Fibroblast of lung (primary cell): ENCODE results near the gene UBA1.

Source experiments
- EZH2 ChIP-seq: IDR thresholded peaks from 2 replicates; pipeline ENCODE4 v1.5.1; 2012; ENCODE audit warnings: low read length, control low read depth, mild to moderate bottlenecking; ENCODE audit errors: missing control alignments
- TF ChIP-seq, protein P1 (sequence below), 2 donors: IDR thresholded peaks in 1 of 2; conservative IDR thresholded peaks in 1 of 2; 1 replicate in 1 of 2; 2 replicates in 1 of 2; pipeline ENCODE4 v1.5.1; 2011 to 2012; ENCODE audit warnings: low read length in 2 of 2, control low read depth in 1 of 2, inconsistent platforms in 1 of 2, low read depth in 1 of 2, mild to moderate bottlenecking in 1 of 2

DNA sequence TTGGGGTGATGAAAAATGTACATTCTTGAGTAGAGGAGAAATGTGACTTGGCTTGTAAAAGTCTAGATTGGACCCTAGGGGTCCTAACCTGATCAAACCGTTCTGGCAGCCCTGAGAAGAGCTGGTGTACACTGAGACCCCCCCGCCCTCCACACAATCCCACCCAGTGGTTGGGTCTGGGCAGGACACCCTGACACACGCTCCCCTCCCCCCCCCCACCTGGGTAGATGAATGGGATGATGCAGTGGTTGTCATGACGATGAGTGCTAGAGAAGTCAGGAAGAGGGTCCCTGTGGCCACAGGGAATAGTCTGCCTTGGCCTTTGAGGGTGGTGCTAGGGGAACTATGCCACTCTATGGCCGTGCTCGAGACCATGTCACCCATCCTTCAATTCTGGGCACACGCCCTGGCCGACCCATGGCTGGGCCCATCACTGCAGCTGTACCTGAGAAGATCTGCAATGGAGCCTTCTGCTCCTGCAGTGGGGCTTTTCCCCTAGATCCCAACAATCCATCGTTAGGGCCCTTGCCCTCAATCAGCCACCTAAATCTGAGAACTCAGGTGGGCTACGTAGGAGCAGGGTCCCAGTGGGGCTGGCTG, 29.2 kb downstream of the UBA1 start:
- TF ChIP-seq EZH2: no peak
- TF ChIP-seq, protein P1, sequence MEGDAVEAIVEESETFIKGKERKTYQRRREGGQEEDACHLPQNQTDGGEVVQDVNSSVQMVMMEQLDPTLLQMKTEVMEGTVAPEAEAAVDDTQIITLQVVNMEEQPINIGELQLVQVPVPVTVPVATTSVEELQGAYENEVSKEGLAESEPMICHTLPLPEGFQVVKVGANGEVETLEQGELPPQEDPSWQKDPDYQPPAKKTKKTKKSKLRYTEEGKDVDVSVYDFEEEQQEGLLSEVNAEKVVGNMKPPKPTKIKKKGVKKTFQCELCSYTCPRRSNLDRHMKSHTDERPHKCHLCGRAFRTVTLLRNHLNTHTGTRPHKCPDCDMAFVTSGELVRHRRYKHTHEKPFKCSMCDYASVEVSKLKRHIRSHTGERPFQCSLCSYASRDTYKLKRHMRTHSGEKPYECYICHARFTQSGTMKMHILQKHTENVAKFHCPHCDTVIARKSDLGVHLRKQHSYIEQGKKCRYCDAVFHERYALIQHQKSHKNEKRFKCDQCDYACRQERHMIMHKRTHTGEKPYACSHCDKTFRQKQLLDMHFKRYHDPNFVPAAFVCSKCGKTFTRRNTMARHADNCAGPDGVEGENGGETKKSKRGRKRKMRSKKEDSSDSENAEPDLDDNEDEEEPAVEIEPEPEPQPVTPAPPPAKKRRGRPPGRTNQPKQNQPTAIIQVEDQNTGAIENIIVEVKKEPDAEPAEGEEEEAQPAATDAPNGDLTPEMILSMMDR (conservative IDR thresholded peaks at IDR 0.05 in 1 of 2, IDR thresholded peaks at IDR 0.05 in 1 of 2; ENCODE audit: low read depth in 1 of 2, low read length in 2 of 2): no peak
